DMS153 (cell line): ENCODE data around the gene NRF1.
A peak's percentile ranks its signal among the peaks of the same experiment; 100 is the strongest.
"Not testable (repeated sequence)": the region's sequence is repeated elsewhere in the genome, so short reads cannot be mapped to it uniquely, and the experiment has no call there.

Experiments
- DNase-seq: peaks from one replicate; lab custom pipeline; 2025; lab: John Stamatoyannopoulos, UW

NRF1 gene

GRCh38 chr7:129782818-129783583 is 171.5 kb downstream of the NRF1 start:
- DNase-seq, result no peak

- no peak for DNase-seq
These were observed 172.0 kb downstream of the NRF1 start for GRCh38 chr7:129783584-129783919.

DNA sequence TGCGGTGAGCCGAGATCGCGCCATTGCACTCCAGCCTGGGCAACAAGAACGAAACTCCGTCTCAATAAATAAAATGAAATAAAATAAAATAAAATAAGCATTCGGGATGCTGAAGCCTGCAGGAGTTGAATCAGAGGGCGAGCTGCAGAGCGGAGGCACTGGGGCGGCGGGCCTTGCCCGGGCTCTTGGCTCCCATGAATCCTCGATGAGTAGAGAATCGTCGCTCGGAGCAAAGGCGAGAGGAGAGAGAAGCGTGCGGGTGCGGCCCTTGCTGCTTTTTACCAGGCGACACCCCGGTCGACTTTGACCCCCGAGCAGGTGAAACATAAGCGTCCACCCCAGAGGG is 172.9 kb downstream of the NRF1 start:
- DNase-seq, result no peak

DNA sequence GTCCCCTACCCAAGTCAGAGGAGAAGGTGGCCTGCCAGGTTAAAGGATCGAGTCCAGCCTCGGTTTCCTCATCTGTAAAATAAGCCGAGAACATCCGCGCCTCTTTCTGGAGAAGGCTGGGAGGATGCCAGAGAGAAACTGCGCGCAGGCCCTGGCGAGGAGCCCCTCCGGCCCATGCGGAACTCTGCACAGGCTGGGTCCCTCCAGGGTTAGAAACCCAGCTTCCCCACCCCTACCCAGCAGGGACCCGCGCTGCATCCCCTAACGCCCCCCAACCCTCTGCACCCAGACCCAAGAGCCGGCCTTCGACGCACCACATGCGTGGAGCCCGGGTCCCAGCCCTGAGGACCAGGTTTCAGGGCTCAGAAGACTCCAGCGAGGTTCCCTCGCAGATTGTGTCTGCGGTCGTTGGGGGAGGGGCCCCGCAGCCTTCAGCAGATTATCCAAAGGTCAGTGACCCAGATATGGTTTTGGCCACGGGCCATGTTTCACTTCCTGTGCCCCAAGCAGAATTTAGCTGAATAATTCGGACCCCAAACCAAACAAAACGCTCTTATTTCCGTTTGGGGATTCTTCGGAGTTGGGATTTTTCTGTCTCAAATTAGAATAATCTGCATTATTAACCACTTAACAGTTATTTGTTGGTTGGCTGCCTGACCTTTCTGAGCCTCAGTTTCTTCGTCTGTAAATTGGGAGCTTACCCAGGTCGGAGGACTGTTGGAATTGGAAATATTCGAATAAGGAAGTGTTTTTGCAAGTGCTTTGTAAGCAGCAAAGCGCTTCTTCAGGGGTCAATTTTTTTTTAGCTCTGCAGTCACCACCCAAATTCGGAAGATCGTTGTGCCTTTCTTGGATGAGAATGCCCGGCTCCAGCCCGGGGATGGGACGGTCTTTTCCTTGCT is 173.5 kb downstream of the NRF1 start:
- DNase-seq, result no peak

DNA sequence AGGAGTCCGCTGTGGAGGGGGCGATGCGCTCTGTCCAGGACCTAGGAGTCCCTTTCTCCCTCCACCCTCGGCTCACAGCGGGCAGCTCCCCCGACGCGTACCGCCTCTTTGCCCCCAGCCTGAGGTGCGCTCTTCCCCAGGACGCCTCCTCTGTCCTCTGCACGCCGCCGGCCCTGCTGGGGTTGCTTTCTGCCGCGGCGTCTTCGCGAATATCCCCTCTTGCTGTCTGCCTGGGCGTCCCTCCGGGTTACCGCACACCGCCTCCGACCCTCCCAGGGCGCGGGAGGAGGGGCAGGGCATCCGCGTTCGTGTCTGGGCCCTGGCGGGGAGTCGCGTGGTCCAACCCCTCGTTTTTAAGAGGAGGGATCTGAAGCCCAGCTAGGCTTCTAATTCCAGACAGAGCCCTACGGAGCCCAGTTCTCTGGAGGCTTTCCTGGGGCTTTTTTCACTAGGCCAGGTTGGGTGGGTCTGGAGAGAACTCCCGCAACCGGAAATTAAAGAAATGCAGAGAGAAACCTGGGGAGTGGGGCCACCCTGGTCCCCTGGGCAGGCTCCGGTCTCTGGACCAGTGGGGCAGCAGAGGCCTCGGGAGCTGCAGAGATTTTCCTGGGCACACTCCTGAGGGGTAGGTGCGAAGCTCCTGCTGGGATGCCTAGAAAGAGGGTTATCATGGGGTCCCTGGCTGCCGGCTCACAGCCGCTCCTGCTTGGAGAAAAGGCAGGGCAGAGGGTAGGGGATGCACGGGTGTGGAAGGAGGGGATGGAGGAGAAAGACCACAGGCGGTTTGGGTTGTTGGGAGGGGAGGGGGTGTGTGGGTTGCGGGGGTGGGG is 174.4 kb downstream of the NRF1 start:
- no peak for DNase-seq

DNA sequence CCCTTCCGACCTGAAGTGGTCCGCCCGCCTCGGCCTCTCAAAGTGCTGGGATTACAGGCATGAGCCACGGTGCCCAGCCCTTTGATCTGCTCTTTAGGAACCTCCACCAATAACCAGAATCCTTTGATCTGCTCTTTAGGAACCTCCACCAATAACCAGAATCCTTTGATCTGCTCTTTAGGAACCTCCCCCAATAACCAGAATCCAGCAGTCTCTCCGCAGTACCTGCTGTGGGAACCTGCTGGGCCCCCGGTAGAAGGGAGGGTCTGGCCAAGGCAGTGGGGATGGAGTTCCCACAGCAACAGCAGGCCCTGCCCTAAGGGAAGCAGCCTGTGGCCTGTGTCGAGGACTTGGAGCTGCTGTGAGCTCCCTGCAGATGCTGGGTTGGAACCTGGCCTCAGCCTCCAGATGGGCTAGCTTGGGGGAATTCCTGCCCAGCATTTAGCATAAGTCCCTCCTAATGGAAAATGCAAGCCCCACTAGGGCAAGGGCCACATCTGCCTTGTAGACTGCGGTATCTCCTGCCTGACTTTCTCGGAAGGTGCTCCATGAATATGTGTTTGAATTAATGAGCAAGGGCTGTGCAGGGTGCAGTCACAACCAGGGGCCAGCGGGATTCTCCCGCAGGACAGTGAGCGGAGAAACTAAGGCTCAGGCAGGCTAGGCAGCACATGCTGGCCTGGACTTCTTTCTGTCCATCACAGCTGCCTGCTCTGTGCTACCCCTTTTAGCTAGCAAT is 175.5 kb downstream of the NRF1 start:
- no peak for DNase-seq

- no peak for DNase-seq
These were observed 177.5 kb downstream of the NRF1 start for GRCh38 chr7:129789000-129789399.

GRCh38 chr7:129789652-129790051 is 178.1 kb downstream of the NRF1 start:
- DNase-seq, result no peak

DNA sequence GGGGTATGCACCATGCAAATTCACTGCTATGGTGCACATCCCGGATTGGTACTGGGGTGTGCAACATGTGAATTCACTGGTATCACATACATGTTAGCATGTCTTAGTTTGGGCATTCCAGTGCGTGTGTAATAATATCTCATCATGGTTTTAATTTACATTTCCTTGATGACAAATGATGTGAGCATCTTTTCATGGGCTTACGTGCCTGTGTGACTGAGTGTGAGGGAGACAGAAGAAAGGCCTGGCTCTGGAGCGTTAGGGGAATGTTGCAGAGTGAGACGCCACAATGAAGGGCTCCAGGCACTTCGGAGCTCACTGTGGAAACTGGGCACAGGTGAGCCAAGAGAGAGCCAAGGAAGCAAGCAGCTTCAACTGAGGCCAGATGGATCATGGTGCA is 178.6 kb downstream of the NRF1 start:
- no peak for DNase-seq

- DNase-seq, result no peak
These were observed 181.2 kb downstream of the NRF1 start for GRCh38 chr7:129792721-129793120.

DNA sequence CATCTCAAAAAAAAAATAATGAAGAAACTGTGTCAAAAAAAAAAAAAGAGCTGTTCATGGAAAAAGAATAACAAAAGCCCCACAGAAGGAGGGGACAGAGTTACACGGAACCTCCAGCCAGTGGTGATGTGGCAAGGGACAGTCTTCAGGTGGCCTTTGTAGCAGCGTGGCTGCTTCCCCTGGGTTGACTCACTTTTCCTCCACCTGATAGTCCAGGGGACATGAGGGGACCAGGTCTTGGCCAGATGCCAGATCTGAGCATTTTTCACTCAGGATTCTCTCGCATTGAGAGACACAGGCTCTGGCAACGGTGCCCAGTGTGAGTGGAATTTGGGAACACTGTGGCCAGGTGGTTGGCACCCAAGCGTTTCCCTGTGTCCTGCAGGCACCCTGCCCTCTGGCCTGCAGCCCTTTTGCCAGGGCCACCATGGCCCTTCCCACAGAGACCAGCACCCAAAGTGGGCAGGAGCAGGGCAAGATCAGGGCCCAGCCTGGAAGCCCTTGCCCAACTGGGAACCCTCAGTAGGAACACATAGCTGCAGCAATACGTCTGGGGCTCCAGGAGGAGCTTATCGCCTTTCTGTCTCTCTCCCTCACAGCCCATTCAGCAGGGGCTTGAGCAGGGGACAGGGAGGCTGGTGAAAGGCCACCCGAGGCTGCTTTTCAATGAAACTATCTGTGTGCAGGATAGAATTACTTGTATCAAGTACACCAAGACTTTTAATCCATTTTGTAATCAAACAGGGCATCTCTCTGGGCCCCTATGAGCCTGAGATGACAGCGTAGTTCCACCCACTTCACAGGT is 182.2 kb downstream of the NRF1 start:
- no peak for DNase-seq

GRCh38 chr7:129794461-129794860 is 182.9 kb downstream of the NRF1 start:
- not testable (repeated sequence) for DNase-seq

GRCh38 chr7:129796186-129796775 is 184.8 kb downstream of the NRF1 start:
- no peak for DNase-seq

DNA sequence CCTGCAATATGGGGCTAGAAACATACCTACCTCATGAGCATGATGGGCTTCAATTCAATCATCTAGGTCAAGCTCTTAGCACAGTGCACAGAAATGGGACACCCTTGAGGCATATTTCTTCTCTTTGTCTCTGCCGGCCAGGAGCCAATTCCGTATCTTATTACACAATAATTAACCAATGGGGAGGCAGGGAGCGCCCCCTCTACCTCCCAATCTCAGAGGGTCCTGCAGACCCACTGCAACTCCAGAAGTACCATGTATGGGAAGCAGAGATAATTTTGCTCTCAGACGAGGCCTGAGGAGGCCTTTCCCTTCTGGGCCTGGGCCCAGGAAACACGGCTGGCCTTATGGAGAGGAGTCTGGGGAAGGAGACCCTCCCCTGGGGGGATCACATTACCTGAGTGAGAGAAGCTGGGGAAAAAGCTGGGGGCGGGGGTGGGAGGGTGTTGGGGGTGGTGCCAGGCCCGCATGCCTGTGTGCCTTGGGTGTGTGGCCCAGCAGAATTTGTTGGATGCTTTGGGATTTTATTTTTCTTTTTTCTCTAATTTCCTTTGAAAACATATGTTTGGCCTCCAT is 185.8 kb downstream of the NRF1 start:
- DNase-seq, result no peak

DNA sequence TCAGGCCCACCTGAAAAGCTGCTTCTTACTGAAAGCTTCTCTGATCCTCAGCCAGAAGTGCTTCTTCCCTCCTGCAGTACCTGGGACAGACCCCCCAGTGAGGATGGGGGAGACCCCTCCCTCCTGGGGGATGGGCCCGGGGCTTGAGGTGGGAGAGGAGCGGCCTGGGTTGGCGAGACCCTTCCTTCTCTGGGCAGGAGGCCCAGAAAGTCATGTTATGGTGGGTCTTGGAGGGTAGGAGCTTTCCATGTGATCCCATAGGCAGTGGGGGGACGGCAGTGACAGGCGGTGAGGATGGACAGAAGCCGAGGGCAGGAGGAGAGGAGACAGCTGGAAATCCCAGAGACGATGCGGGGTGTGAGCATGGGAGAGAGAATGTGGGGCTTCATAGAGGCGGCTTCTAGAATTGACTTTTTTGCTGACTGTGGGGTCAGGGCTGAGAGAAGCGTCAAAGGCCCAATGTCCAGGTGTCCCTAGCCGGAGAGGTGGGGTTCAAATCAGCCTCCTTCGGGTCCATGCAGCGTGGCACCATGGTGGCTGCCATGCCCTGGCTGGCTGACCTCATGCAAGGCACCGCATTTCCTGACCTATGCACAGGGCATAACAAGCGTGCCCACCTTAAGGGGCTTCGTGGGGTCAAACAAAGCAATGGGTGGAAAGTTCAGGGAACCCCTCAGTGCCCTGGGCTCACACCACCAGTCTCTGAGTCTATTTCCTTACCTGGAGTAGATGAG is 187.3 kb downstream of the NRF1 start:
- no peak for DNase-seq

DNA sequence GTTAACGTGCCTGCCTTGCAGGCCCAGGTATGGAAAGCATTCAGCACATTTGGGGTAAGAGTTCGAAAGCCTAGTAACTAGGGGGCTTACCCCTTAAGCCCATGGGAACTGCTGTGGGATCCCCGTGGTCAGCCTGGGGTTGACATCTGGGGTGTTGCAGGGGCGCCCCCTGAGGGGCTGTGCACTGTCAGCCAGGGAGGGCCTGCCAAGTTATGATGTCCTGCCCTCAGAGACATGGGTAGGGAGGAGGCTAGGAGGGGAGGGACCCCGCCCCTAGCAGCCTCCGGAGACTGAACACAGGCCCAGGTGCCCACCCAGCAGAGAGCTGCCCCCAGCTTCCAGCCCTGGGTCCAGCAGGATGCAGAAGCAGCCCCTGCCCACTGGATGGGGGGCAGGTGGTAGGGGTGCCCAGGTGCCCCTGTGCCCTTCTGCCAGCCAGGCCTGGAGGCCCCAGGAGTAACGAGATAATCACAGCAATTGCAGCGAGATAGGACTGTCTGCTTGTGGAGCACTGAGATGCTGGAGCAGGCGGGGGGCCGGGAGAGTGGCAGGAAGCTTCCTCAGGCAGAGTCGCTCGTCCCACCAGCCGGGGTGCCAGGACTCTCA is 187.9 kb downstream of the NRF1 start:
- DNase-seq, result no peak

- DNase-seq, result no peak
These were observed 189.4 kb downstream of the NRF1 start for GRCh38 chr7:129800901-129801300.

- peak; percentile 66 for DNase-seq
These were observed 190.4 kb downstream of the NRF1 start for GRCh38 chr7:129801882-129802281.

DNA sequence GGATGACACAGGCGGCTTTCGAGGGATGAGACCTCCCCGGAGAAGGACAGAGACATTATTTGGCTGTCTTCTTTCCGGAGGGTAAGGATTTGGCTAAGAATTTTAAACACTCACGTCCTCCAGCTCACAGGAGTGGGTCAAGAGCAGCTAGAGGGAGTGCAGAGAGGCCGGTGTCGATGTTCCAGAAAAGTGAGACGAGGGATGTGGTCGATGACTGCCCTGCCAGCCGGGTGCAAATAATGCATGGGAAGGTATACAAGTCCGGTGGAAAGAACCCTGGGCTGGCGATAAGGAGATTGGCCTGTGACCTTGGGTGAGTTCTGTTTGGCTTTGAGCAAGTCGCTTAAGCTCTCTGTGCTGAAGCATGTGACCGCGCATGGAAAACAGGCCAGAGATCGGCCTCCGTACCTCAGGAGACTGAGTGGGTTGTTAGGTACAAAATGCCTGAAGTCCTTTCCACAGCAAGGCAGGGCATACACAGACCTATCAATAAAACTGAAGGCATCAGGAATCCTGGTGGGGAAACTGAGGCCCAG is 192.1 kb downstream of the NRF1 start:
- no peak for DNase-seq
